Muscle of back (tissue), 11 donors: ENCODE data around the gene TSPAN18. TPM values are rescaled to one million over a fixed set of nuclear protein-coding genes. Genes with fewer than 3 reads are reported as not detected.
A peak's percentile ranks its signal among the peaks of the same experiment; 100 is the strongest.

Source experiments
- DNase-seq, 3 donors: peaks; one replicate each; pipeline versions ENCODE4 v3.0.0 to v3.0.0-alpha.2; 2013
- polyA plus RNA-seq, 10 donors: library from polyadenylated mRNA; unstranded; fragments of 120-200 nt; gene quantifications; one replicate each; pipeline ENCODE4 v1.2.1, GENCODE V29; 2013; ENCODE audit not compliant: insufficient read length in 10 of 10

TSPAN18 gene
- polyA plus RNA-seq, 10 donors, result 33.7 to 58.7 (median 46.0) TPM

DNA sequence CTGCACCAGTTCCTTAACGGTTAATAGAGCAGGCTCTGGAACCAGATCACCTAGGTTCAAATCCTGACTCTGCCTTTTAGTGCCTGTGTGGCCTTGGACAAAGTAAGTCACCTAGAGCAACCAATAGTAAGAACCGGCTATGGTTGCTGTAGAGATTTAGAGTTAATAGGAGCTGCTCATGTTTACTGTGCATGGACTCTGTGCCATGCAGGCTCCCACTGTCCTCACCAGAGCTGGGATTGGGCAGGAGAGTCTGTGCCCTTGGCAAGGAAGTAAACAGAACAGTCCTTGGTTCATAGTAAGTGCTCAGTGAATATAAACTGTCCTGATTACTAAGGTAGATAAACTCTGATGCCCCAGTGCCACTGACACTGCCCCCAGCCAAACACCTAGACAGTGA is 225.3 kb downstream of the TSPAN18 start:
- DNase-seq, result no peak

DNA sequence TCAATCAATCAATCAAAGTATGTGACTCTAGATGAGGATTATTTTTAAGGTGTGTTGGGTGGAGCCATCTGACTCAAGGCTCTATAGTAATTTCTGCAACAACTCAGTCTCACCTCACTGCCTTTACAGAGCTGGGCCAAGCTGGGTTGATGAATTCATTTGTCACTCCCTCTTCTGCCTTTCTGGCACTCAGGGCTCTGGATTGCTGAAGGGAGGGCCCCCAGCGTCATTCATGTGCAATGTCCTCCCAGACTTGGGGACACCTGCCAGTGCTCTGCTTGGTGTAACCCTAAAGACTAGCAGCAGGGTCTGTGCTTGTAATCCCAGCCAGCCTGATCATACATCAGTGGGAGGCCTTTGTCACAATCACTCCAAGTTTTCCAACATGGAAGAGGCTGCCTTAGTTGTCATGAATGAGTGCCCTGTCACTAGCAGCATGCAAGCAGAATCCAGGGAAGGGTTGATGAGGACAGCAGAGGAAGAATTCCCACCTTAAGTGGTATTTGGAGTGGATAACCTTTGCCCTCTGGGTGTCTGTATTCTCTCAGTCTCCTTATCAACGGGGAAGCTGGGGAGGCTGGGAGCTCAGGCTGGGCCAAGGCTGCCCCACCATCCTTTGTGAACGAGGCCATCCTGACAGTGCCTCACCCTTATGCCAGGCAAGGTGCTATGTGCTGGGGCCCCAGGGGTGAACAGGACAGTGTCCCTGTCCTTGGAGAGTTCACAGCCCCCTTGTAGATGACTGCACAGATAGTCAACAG is 225.9 kb downstream of the TSPAN18 start:
- DNase-seq, result no peak

DNA sequence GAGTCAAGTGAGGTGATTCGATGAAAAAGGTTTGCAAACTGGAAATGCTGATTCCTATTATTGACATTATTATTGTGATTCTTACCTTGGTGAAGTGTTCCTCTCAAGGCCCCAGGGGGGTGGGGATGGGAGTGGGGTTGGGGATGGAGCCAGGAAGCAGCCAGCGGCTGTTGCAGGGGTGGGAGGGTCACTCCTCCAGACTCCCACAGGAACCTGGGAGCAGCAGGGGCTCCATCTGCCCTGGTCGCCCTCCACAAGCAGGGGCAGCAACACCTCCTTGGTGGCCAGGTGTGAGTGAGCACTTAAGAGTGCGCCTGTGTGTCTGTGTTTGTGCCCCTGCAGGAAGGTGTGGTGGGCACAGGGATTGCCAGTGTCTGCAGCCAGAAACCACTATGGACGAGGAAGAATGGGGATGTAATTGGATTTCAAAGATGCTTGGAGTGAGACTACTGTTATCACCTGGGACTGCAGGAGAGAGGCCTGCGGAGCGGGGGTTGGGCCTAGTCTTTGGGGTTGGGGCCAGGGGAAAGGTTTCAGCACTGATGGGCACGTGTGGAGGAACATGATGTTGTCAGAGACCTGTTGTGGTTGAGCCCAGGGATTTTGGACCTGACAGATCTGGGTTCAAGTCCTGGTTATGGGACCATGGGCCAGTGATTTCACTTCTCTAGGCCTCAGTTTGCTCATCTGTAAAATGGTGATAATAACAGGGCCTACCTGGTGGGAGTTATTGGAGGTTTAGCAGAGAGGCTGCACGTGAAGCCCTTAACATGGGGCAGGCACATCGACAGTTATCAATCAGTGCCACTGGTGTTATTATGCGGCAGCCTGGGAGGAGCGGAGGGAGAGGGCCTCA is 227.5 kb downstream of the TSPAN18 start:
- DNase-seq, result no peak

DNA sequence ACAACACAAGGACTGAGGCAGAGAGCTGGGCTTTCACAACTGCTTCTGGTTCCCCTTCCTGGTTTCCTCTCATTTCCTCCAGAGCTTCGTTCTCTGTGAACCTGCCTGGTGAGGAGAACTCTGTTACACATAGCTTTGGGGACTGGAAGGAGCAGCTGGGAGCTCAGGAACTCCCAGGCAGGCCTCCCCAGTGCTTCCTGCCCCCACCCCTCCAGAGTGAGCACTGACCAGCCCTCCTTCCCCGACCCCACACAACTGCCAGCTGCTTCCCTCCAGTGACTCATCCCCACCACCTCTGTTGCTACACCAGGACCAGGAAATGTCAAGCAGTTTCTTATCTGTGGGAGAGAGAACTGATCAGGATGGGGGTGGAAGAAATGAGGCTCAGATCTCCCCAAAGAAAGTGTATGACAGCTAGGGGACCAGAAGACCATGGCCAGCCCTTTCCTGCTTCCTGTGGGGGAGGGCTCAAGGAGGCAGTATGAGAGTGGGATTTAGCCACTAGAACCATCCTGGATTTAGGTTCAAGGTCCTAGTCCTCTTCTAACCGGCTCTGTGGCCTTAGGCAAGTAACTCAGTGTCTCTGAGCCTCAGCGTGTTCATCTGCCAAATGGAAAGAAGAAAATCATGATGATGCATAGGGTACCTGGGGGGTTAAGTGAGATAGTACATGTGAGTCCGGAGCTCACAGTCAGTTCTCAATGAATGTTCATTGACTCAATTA is 228.4 kb downstream of the TSPAN18 start:
- DNase-seq, result peak in 2 of 3 donors; percentile 43 to 75

DNA sequence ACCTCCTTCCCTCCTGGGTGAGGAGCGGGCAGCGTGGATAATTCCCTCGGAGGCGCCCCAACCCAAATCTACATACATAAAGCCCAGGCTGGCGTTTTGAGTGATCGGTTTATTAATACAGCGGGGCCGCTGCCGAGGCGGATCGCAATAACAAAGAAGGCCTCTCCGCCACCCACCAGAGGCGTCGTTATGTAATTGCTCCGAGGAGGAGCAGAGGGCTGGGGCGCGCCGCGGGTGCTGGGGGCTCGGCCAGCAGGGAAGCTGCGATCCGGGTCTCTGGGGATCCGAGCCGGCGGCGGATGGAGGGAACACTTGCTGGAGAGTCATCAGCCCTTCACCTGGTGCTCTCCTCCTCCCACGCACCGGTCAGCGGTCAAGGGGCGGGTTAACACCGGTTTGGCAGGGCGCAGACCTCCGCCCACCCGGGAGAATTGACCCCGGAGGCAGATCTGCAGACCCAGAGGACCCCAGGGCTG is 230.3 kb downstream of the TSPAN18 start:
- DNase-seq, result peak in 1 of 3 donors; percentile 60

DNA sequence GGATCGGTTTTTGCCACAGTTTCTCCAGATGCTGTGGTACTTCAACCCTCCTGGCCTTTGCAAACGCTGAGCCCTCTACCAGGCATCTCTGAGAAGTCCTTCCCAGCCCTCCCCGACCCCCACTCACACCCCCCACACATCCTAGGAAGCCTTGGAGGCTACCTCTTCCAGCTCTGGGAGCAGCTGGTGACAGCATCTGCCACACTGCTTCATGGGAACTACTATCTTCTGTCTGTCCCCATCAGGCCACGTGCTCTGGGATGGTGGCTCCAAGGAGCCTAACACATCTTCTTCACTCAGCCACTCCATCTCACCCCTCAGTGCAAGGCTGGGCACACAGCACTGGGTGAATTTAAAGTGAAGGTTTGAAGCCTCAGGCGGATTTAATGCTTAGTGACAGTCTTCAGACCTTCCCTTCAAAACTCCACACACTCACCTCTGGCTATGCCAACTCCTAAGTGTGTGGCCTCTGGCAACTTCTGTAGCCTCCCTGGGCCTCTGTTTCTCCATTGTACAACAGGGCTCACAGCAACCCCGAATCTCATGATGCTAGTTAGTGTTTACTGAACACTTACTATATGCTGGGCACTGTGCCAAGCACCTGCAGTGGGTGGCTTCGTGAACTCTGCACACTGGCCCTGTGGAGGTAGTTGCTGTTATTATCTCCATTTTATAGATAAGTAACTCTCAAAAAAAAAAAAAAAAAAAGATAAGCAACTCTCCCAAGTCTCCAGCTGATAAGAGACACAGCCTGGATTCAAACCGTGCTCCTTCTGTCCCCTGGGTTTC is 231.2 kb downstream of the TSPAN18 start:
- DNase-seq, result no peak

DNA sequence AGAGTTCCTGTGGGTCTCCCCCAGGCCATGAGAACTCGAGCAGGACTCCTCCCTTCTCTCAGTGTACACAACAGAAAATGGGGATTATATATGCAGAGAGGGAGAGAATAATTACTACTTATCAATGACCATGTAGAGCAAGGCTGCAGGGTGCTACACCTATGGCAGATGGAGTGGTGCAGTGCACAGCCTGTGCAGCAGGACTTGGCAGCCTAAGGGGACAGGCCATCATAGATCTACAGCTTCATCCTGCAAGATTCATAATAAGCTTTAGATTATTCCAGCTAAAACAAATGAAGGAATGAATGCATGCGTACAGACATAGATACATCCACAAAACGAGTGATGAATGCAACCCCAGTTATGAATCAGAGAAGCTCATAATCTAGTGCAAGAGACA is 232.3 kb downstream of the TSPAN18 start:
- DNase-seq, result no peak

DNA sequence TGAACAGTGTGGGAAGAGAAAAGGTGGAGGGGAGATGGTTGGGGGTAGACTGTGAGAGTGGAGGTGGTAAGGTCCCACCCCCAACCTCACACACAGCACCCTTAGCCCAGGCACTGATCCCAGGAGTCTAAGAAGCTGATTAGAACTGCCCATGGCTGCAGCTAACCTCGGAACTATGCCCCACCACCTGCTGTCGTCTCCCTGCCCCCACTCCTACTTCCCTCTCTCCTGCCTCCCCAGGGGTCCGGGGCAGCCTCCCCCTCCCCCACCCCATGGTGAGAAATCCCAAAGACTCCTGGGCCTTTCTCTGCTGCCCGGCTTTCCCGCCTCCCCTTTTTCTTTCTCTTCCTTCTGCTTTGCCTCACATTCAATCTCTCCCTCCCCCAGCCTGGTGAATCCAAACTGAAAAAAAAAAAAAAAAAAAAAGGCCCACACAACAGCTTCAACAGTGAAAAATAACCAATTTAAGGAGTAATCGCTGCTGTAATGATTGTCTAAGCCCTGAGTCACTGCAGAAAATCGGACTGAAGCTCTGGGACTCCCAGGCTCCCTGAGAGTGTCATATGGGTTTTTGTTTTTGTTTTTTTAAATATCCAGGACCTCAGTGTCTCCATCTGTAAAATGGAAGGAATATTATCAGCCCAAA is 233.6 kb downstream of the TSPAN18 start:
- no peak for DNase-seq

DNA sequence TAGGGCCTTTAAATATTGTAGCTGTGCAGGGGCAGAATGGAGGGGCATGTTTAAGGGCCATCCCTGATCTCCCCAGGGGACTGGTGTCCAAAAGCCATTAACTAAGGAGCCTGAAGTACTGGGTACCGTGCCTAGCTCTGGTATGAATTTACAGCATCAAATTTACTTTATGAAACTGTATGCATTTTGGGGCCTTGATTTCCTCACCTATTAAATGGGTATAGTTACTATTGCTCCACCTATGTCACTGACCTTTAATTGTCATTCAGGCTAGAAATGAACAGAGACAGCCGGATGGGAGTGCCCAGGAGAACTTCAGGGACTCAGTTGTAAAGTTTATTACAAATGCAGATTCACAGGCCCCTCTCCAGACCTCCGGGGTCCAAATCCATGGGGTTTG is 235.7 kb downstream of the TSPAN18 start:
- no peak for DNase-seq

DNA sequence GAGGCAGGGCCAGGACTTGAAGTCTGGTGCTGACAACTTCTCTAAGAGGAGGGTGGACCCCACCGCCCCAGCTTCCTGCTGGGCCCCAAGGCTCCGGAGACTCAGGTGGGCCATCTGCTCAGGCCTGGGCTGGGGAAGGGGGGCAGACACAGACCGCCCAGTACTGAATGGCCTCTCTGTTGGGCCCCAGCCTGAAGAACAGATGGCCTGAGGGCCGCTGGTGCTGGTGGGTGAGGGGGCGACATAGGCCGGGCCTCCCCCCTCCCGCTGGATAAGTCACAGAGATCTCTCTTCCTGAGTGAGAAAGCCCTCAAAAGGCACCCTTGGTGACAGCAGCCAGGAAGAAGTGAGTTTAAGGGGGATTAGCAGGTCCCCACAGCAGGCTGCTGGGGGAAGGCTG is 236.4 kb downstream of the TSPAN18 start:
- no peak for DNase-seq

DNA sequence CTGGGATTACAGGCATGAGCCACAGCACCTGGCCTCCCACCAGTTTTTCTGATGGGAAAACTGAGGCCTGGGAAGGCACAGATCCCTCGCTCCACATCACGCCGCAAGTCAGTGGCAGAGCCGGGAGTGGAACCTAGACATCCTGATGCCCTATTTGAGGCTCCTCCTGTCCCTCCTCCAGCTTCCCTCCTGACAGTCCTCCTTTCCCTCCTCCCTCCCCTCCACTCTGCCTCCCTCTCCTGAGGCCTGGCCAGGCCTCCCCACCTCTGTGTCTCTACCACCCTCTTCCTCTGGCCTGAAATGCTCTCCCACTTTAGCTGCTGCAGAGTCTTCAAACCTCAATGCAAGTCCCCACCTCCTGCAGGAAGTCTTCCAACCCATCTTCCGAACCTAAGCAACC is 237.2 kb downstream of the TSPAN18 start:
- DNase-seq, result no peak

DNA sequence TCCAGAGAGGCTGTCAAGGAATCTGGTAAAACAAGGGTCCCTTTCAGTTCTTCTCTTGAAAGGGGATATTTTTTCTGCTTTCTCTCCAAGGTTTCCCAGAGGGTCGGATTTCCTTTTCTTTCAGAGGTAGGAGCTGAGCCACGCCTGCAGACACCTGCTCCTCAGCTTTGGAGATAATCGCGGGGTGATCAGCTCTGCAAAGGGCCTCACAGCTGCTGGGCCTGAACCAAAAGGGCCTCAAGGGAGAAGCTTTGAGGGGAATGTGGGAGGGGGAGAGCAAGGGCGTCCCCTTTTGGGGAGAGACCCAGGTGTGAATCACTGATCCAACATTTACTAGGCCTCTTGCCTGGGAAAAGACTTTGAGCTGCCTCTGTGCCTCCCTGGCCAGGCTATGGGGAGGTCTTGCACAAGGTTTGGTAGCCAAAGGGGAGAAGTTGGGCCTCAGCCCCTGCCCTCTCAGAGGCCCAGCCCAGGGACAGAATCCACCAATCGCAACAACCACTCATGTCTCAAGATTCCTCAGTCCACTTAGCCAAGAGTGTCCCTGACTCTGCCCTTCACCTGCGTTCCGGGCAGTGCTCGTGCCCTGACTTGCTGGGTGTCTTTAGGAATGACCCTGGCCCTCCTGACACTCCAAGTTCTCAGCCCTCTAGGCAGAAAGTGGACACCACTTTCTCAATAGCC is 237.9 kb downstream of the TSPAN18 start:
- no peak for DNase-seq

DNA sequence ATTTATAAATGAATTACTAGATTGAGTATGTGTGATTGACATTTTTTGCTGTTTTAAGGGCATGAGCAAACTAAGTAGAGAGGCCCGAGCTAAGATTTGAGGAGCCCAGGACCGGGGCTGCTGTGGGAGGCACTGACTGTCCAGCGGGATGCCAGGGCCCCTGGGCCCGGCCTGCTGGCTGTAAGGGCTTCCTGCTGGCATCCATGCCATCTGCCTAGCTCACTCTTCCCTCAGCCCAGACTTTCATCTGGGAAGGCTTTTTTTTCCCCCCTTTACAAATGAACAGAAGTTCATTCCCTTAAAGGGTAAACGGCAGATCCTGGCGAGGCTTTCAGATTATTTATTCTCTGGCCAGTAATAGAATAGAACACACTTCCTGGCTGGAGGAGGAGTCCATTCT is 239.9 kb downstream of the TSPAN18 start:
- DNase-seq, result no peak

DNA sequence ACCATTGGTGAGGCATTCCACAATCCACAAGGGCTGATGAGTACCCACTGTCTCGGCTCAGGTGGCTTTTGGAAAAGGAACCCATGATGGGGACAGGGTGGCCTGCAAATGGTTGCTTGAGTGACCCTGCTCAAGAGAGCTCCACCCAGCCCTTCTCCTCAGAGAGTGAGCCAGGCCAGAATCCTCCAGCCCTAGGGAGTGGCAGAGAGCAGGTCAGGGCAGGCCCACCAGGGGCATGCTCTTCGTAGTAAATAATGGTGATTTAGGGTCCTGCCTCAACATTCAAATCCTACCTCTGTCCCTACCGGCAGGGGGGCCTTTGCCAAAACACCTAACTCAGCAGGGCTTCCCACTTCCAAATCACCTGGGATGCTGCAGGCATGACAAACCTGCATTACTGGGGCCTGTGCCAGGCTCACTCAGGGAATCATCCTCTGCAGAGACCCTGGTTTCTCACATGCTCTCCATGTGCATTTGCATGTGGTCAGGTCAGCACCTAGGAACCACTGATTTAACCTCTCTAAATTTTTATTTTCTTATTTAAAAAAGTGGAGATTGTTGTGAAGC is 241.3 kb downstream of the TSPAN18 start:
- DNase-seq, result no peak

DNA sequence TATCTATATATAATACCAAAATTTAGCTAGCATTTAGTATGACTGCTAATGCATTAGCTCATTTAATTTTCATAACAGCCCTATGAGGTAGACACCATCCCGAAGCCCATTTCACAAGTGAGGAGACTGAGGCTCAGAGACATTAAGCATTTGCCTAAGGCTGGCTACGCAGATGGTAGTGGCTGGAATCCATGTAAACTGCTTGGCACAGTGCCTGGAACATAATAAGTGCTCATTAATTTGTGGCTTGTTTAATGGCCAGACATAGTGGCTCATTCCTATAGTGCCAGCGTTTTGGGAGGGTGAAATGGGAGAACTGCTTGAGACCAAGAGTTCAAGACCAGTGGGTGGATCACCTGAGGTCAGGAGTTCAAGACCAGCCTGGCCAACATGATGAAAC is 241.7 kb downstream of the TSPAN18 start:
- DNase-seq, result no peak

DNA sequence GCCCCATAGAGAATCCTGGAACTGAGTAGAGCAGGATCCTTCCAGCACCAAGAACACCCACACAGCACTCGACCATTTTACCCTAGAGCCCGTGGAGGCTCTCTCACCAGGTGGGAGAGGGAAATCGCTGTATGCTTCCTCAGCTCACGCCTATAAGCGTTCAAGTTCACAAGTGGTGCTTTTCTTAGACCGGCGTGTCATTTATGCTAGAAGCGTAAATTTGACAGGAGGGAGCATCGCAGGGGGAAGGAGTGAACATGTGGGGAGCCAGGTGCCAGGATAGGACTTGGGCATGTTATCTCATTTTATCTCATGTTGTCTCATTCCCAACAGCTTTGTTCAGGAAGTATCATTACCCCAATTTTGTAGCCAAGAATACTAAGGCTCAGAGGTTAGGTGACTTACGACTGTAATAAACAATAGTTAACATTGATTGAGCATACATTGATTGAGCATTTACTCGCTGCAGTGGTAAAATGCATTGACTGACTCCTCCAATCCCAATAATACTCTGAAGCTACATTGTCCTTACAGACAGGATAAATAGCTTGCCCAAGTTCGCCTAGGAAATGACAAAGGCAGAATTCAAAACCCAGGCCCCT is 243.0 kb downstream of the TSPAN18 start:
- DNase-seq, result no peak

DNA sequence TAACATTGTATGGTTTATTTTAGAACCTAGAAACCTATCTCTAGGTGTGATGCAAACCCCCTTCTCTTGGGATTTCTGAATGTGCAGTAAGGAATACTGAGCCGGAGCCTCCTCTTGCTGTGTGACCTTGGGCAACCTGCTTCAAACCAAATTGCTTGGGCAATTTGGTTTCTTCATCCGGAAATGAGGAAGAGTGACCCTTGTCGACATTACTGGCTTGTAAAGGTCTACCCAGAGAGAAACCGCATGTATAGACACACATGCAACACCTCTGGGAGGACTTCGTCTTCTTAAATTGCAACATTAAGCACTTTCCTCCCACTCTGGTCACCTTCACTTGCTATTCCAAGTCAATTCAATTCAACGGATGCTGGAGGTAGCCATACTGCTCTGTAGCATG is 243.5 kb downstream of the TSPAN18 start:
- DNase-seq, result no peak

DNA sequence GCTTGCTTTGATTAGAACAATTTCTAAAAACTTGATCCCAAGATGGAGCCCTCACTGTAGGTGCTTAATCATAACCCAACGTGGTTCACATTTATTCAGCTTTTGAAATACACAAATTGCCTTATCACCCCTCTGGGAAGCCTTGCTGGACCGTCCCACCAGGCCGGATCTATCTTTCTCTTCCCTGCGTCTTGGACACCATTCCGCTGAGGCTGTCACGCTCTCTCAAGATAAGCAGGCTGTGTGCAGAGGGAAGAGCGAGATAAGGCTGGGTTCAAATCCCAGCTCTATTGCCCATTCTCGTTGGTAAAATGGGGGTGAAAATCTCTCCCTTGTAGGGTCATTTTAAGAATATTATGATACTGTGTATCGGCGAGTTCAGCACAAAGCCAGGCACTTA is 244.4 kb downstream of the TSPAN18 start:
- no peak for DNase-seq

DNA sequence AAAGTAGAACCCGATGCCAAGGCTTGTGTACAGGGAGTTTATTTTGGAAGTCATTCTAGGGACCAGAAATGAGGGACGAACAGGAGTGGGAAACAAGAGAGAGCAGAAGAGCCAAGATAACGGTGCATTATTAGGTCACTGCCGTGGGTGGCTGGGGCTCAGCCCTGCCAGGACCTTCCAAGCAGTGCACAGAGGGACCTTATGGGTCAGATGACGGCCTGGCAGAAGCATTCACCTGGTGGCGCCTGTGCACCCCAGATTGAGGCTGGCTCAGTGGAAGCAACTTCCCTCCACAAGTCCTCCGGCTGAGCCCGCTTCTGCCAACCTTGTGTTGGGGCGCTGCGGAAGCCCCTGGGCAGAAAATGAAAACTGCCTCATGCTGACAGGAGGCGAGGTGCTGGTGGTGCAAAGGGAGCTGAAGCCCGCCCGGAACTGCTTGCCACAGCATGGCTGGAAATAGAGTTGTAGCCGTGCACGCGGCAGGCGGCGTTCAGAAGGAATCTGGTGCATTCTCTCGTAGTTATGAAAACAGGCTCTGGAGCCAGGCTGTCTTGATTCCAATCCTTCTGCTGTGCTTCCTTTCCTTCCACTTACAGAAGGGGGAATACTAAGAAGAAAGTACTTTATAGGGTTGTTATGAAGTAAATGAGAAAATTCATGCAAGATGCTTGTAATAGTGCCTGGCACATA is 246.1 kb downstream of the TSPAN18 start:
- DNase-seq, result no peak
